ENCODE results near the gene FHL5.

Gene FHL5

GRCh38 chr6:96651816-96652215 is 88.9 kb downstream of the FHL5 start:
- no peak overlapping the region for H3K4me3 ChIP-seq (ENCODE audit: control insufficient read depth, low read depth, low read length)
- DNase-seq (ENCODE audit: low read depth): no peak
- TF ChIP-seq CTCF (conservative IDR thresholded peaks at IDR 0.05; ENCODE audit: control insufficient read depth, insufficient read depth, low read depth, low read length): no peak

- TF ChIP-seq CTCF (conservative IDR thresholded peaks at IDR 0.05; ENCODE audit: control insufficient read depth, insufficient read depth, low read depth, low read length): no peak
- DNase-seq (ENCODE audit: low read depth): no peak
- H3K4me3 ChIP-seq (ENCODE audit: control insufficient read depth, low read depth, low read length): no peak overlapping the region
These were observed 89.6 kb downstream of the FHL5 start for GRCh38 chr6:96652552-96652951.

- no peak for TF ChIP-seq CTCF (conservative IDR thresholded peaks at IDR 0.05; ENCODE audit: control insufficient read depth, insufficient read depth, low read depth, low read length)
- DNase-seq (ENCODE audit: low read depth): no peak
- H3K4me3 ChIP-seq (ENCODE audit: control insufficient read depth, low read depth, low read length): no peak overlapping the region
These were observed 90.3 kb downstream of the FHL5 start for GRCh38 chr6:96653181-96653580.

- TF ChIP-seq CTCF (conservative IDR thresholded peaks at IDR 0.05; ENCODE audit: control insufficient read depth, insufficient read depth, low read depth, low read length): no peak
- H3K4me3 ChIP-seq (ENCODE audit: control insufficient read depth, low read depth, low read length): no peak overlapping the region
- DNase-seq (ENCODE audit: low read depth): no peak
These were observed 93.6 kb downstream of the FHL5 start for GRCh38 chr6:96656567-96656966.

- DNase-seq (ENCODE audit: low read depth): no peak
- TF ChIP-seq CTCF (conservative IDR thresholded peaks at IDR 0.05; ENCODE audit: control insufficient read depth, insufficient read depth, low read depth, low read length): no peak
- H3K4me3 ChIP-seq (ENCODE audit: control insufficient read depth, low read depth, low read length): no peak overlapping the region
These were observed 94.4 kb downstream of the FHL5 start for GRCh38 chr6:96657344-96657743.

GRCh38 chr6:96659084-96659845 is 96.3 kb downstream of the FHL5 start:
- TF ChIP-seq CTCF (conservative IDR thresholded peaks at IDR 0.05; ENCODE audit: control insufficient read depth, insufficient read depth, low read depth, low read length): no peak
- H3K4me3 ChIP-seq (ENCODE audit: control insufficient read depth, low read depth, low read length): no peak overlapping the region
- no peak for DNase-seq (ENCODE audit: low read depth)
